ENCODE data around the gene MYH13. TPM values are rescaled to one million over a fixed set of nuclear protein-coding genes. Genes with fewer than 3 reads are reported as not detected.

Gene MYH13
- total and polyA plus RNA-seq, 2 of the 13 experiments (the other 11 are each of a cell fraction or from before 2014, with no cell fraction given): not detected

GRCh38 chr17:10285896-10286295 is 86.9 kb downstream of the MYH13 start:
- H3K79me2 ChIP-seq (ENCODE audit: insufficient read depth, low read length): no peaks in the 10 kb centered on the region
- no peak overlapping the region for H3K9ac ChIP-seq (ENCODE audit: insufficient read depth, low read depth, low read length)
- H3K4me3 ChIP-seq (replicated peaks in 1 of 3; ENCODE audit: insufficient read depth in 1 of 3, low read depth in 2 of 3, low read length in 3 of 3): no peak overlapping the region
- intact Hi-C loops (cut with micrococcal nuclease; ENCODE audit: unreplicated experiment) (no loop called here), in situ Hi-C loops (cut with HindIII; ENCODE audit: extremely low pct_ligation_motif_present, low pct_unique_long_range_greater_than_20kb) (no loop called here)
- 45% methylated on average over 8 of the region's 8 CpGs for WGBS (ENCODE audit: low lambda C conversion rate)
- H3K27ac ChIP-seq (ENCODE audit: extremely low read length, insufficient read depth, low read length): no peak overlapping the region
- DNase-seq (ENCODE audit: low spot score) (no peak), FAIRE-seq (no peak), ATAC-seq (no peak)
- BruUV-seq (replicated peaks): no TSS peak
- no peak overlapping the region for H2AFZ ChIP-seq (ENCODE audit: low read length)
- H3K9me3 ChIP-seq (ENCODE audit: low read length): no peaks in the 10 kb centered on the region
- ChIA-PET CTCF (ENCODE audit: low intra/inter-chr PET ratio, low total read pairs) (no interaction called here), POLR2A (no interaction called here)
- no peaks in the 10 kb centered on the region for H4K20me1 ChIP-seq (ENCODE audit: insufficient read depth, low read length)
- no peaks in the 10 kb centered on the region for H3K4me1 ChIP-seq (ENCODE audit: insufficient read depth, low read length)
- TF ChIP-seq NR3C1 (CRISPR knock-in tag; IDR thresholded peaks at IDR 0.05) (no peak), SALL2 (CRISPR knock-in tag; IDR thresholded peaks at IDR 0.05) (no peak), PLRG1 (conservative IDR thresholded peaks at IDR 0.05) (no peak), ZNF136 (CRISPR knock-in tag; IDR thresholded peaks at IDR 0.05; ENCODE audit: low read depth) (no peak), ZBTB2 (CRISPR knock-in tag; IDR thresholded peaks at IDR 0.05; ENCODE audit: low read depth) (no peak), KDM5B (CRISPR knock-in tag; IDR thresholded peaks at IDR 0.05; ENCODE audit: borderline replicate concordance) (no peak), ZNF7 (CRISPR knock-in tag; IDR thresholded peaks at IDR 0.05) (no peak), PAWR (CRISPR knock-in tag; IDR thresholded peaks at IDR 0.05; ENCODE audit: borderline replicate concordance) (no peak), MTF2 (CRISPR knock-in tag; IDR thresholded peaks at IDR 0.05; ENCODE audit: borderline replicate concordance) (no peak), ZBTB7A (CRISPR knock-in tag; IDR thresholded peaks at IDR 0.05) (no peak), ZEB1 (IDR thresholded peaks at IDR 0.05; ENCODE audit: insufficient replicate concordance, low read depth) (no peak), ZNF143 (CRISPR knock-in tag; IDR thresholded peaks at IDR 0.05) (no peak), ZFP62 (CRISPR knock-in tag; IDR thresholded peaks at IDR 0.05) (no peak), SP2 (CRISPR knock-in tag; IDR thresholded peaks at IDR 0.05) (no peak), KLF9 (CRISPR knock-in tag; IDR thresholded peaks at IDR 0.05; ENCODE audit: low read depth) (no peak), KDM5A (IDR thresholded peaks at IDR 0.05; ENCODE audit: borderline replicate concordance, low read length) (no peak)
- TF ChIP-seq, protein P1, sequence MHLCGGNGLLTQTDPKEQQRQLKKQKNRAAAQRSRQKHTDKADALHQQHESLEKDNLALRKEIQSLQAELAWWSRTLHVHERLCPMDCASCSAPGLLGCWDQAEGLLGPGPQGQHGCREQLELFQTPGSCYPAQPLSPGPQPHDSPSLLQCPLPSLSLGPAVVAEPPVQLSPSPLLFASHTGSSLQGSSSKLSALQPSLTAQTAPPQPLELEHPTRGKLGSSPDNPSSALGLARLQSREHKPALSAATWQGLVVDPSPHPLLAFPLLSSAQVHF (CRISPR knock-in tag; IDR thresholded peaks at IDR 0.05): no peak
- TF ChIP-seq, protein P2, sequence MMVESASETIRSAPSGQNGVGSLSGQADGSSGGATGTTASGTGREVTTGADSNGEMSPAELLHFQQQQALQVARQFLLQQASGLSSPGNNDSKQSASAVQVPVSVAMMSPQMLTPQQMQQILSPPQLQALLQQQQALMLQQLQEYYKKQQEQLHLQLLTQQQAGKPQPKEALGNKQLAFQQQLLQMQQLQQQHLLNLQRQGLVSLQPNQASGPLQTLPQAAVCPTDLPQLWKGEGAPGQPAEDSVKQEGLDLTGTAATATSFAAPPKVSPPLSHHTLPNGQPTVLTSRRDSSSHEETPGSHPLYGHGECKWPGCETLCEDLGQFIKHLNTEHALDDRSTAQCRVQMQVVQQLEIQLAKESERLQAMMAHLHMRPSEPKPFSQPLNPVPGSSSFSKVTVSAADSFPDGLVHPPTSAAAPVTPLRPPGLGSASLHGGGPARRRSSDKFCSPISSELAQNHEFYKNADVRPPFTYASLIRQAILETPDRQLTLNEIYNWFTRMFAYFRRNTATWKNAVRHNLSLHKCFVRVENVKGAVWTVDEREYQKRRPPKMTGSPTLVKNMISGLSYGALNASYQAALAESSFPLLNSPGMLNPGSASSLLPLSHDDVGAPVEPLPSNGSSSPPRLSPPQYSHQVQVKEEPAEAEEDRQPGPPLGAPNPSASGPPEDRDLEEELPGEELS (CRISPR knock-in tag; IDR thresholded peaks at IDR 0.05): no peak
- H3K36me3 ChIP-seq (replicated peaks in 1 of 2; ENCODE audit: control insufficient read depth in 1 of 2, insufficient read depth in 2 of 2, low read length in 2 of 2): no peaks in the 10 kb centered on the region
- no peaks in the 10 kb centered on the region; a peak in 1 of 5 replicates for H3K27me3 ChIP-seq (ENCODE audit: control insufficient read depth in 1 of 2, insufficient read depth in 2 of 2, low read length in 2 of 2)
- no peak overlapping the region for H3K4me2 ChIP-seq (ENCODE audit: low read depth, low read length)

Data from HepG2 (cell line).